H54 (cell line): Measurements from ENCODE around the gene TNS1.

Experiments used
- DNase-seq: peaks from one replicate; pipeline ENCODE4 v3.0.0; 2011; ENCODE audit warnings: low spot score, mixed read lengths; ENCODE audit not compliant: insufficient read length
- FAIRE-seq: peaks from 3 replicates; lab custom pipeline; 2011; peaks lifted over from hg19 to GRCh38; lab: Jason Lieb, UNC
- POLR2A ChIP-seq: IDR thresholded peaks from 2 replicates; pipeline ENCODE4 v1.6.1; 2011; ENCODE audit warnings: low read depth, mild to moderate bottlenecking, low read length

Gene TNS1

GRCh38 chr2:217895070-217895635 lies 107.6 kb downstream of the TNS1 start:
- no peak for FAIRE-seq
- DNase-seq: no peak
- no peak for TF ChIP-seq POLR2A

- DNase-seq: no peak
- no peak for FAIRE-seq
- TF ChIP-seq POLR2A: no peak
Measured at GRCh38 chr2:217893440-217893839, 109.4 kb downstream of the TNS1 start.

GRCh38 chr2:217892560-217892959 lies 110.2 kb downstream of the TNS1 start:
- FAIRE-seq: no peak
- no peak for TF ChIP-seq POLR2A
- DNase-seq: no peak

DNA sequence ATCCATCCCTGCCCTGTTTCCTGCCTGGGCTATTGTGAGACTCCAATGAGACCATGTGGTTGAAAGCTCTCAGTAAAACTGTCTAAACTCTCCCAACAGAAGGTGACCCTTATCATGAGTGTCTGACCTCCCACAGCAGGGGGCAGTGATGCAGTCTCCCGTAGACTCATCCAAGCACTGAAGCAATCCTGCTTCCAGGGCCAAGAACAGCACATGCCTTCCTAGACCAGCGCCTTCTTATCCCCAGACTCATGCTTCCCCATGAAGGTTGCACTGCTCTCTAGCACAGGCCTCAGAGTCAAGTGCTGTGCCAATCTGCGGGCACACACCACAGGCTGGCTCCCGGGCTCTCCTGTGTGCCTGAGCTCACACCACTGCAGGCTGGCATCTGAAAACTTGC lies 112.3 kb downstream of the TNS1 start:
- FAIRE-seq: no peak
- peak; percentile 69 for DNase-seq
- TF ChIP-seq POLR2A: no peak

- TF ChIP-seq POLR2A: no peak
- DNase-seq (no peak), FAIRE-seq (no peak)
Measured at GRCh38 chr2:217889656-217890055, 113.1 kb downstream of the TNS1 start.

- TF ChIP-seq POLR2A: no peak
- DNase-seq (no peak), FAIRE-seq (no peak)
Measured at GRCh38 chr2:217887841-217888701, 114.7 kb downstream of the TNS1 start.

DNA sequence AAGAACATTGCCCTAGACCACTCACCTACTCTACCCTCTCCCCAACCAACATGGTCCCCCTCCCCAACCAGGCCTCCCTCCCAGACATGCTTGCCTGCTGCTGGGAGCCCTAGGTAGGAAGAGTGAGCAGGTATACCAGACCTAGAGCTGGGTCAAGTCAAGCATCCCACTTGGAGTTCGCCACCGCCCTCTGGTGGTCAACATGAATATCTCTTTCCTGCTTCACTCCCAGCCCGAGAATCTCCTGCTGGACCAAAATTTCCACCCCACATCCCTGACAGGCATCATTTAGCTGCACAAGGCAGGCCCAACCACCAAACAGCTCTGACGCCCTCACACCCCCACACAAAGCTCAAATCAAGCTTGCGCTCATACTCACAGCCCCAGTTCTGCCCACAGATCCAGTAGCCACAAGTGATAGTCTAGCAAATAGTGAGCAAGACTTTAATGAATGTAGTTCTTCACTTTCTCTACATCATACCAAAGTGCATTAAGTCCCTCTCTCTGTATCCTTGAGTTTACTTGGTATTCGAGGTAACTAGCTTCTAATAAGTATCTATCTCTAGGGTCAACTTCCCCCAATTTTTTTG lies 116.0 kb downstream of the TNS1 start:
- TF ChIP-seq POLR2A: no peak
- DNase-seq: peak; percentile 77
- no peak for FAIRE-seq

GRCh38 chr2:217886091-217886490 lies 116.7 kb downstream of the TNS1 start:
- DNase-seq (no peak), FAIRE-seq (no peak)
- TF ChIP-seq POLR2A: no peak

- DNase-seq (no peak), FAIRE-seq (no peak)
- TF ChIP-seq POLR2A: no peak
Measured at GRCh38 chr2:217884985-217885384, 117.8 kb downstream of the TNS1 start.

- FAIRE-seq (no peak), DNase-seq (no peak)
- TF ChIP-seq POLR2A: no peak
Measured at GRCh38 chr2:217880891-217881290, 121.9 kb downstream of the TNS1 start.

DNA sequence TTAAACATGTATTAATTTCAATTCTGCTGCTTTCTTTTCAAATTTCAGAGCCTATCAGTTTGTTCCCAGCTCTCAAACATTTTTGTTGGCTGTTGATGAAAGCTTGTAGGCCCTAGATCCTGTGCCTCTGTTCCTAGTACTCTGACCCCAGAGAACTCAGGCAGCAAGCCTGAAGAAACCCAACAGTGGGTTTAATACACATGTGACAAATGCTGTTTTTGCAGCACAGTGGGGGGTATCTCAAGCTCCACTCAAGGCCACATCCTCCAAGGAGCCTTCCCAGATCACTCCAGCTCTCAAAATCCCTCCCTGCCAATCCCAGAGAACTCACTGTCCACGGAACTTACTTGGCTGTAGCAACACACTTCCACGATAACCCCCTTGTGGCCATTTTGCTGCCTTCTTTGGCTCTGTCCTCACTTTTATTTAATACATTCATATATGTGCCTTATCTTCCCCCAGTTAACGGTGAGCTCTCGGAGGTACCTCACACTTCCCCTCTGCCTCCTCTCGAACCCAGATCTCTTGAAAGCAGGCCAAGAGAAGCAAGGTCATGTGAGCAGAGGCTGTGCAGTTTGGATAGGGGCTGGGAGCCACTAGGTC lies 122.4 kb downstream of the TNS1 start:
- TF ChIP-seq POLR2A: no peak
- FAIRE-seq (no peak), DNase-seq (no peak)

- FAIRE-seq (no peak), DNase-seq (no peak)
- TF ChIP-seq POLR2A: no peak
Measured at GRCh38 chr2:217878915-217879590, 123.7 kb downstream of the TNS1 start.

- DNase-seq: no peak
Measured at GRCh38 chr2:217877866-217878265, 124.9 kb downstream of the TNS1 start.

GRCh38 chr2:217876253-217876570 lies 126.6 kb downstream of the TNS1 start:
- DNase-seq: no peak

More at GRCh38 chr2:217877866-217878265, 124.9 kb downstream of the TNS1 start:
- no peak for TF ChIP-seq POLR2A
- FAIRE-seq: no peak

More at GRCh38 chr2:217876253-217876570, 126.6 kb downstream of the TNS1 start:
- no peak for FAIRE-seq
- TF ChIP-seq POLR2A: no peak
